H7 (cell line): ENCODE measurements around the gene ATOX1. TPM values are rescaled to one million over a fixed set of nuclear protein-coding genes. Genes with fewer than 3 reads are reported as not detected.
"Not testable (repeated sequence)": the region's sequence is repeated elsewhere in the genome, so short reads cannot be mapped to it uniquely, and the experiment has no call there.

Experiments used
- DNase-seq: peaks from one replicate; pipeline ENCODE4 v3.0.0; 2012
- H3K27me3 ChIP-seq: 2 replicates; pipeline ENCODE4 v1.6.0; 2011; ENCODE audit warnings: mild to moderate bottlenecking, low read length; ENCODE audit not compliant: control insufficient read depth, insufficient read depth
- H3K36me3 ChIP-seq: replicated peaks from 2 replicates; pipeline ENCODE4 v1.5.1; 2011; ENCODE audit warnings: low read length; ENCODE audit not compliant: control insufficient read depth, insufficient read depth
- H3K4me3 ChIP-seq: 2 replicates; pipeline ENCODE4 v1.5.1; 2011; ENCODE audit warnings: low read depth, mild to moderate bottlenecking, control low read depth, low read length, moderate library complexity; ENCODE audit not compliant: insufficient read depth
- total RNA-seq: library from RNA; depleted of rRNA; stranded (reverse); fragments of >200 nt; shearing (Covaris generic); gene quantifications from 2 replicates; pipeline ENCODE4 v1.2.3, GENCODE V29; 2014; rRNA removed

ATOX1 gene
- total RNA-seq, 1 experiment from 2014 or later: 50.9 TPM

- no peak for DNase-seq
- Histone ChIP-seq H3K27me3 (no peaks in the 10 kb centered on the region), H3K4me3 (no peak overlapping the region), H3K36me3 (no peaks in the 10 kb centered on the region)
These were observed 51.5 kb downstream of the ATOX1 start for GRCh38 chr5:151706906-151707305.

- no peaks in the 10 kb centered on the region for H3K27me3 ChIP-seq
- no peak for DNase-seq
- H3K36me3 ChIP-seq: no peaks in the 10 kb centered on the region
- no peak overlapping the region for H3K4me3 ChIP-seq
These were observed 54.7 kb downstream of the ATOX1 start for GRCh38 chr5:151703780-151704179.

GRCh38 chr5:151703227-151703626 lies 55.2 kb downstream of the ATOX1 start:
- H3K36me3 ChIP-seq: no peaks in the 10 kb centered on the region
- H3K27me3 ChIP-seq: no peaks in the 10 kb centered on the region
- DNase-seq: no peak
- no peak overlapping the region for H3K4me3 ChIP-seq

DNA sequence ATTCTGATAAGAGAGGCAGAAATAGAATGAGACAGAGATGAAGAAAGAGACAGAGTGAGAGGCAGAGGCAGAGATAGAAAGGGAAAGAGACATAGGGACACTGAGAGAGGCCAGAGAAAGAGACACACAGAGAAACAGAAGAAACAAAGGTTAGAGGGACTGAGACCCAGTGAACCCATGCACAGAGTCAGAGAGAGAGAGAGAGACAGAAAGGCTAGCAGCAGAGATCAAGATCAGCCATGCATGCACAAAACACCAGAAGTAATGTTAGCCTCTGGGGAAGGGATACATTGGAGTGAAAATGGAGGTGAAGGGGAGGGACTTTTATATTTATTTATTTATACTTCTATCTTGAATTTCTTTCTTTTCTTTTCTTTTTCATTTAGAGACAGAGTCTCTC lies 57.6 kb downstream of the ATOX1 start:
- Histone ChIP-seq H3K4me3 (no peak overlapping the region), H3K36me3 (no peaks in the 10 kb centered on the region), H3K27me3 (no peaks in the 10 kb centered on the region)
- DNase-seq: no peak

DNA sequence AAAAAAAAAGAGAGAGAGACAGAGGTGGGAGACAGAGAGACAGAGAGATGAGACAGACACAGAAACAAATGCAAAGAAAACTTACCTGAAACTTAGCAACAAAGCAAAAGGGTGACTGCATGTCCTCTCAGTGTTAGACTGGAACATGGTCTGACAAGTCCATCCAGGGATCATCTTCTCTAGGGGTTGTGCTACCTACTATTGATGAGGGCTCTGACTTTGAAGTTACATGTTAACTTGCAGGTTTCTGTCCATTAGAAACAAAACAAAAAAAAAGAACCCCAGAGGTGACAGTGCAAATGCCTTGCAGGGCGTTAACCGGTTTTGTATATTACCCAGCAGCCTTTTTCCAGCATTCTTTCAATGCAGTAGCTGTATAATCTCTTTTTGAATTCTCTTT lies 58.1 kb downstream of the ATOX1 start:
- H3K4me3 ChIP-seq: no peak overlapping the region
- DNase-seq: no peak
- H3K27me3 ChIP-seq: no peaks in the 10 kb centered on the region
- no peaks in the 10 kb centered on the region for H3K36me3 ChIP-seq

- H3K4me3 ChIP-seq: no peak overlapping the region
- DNase-seq: peak; percentile 49
- no peaks in the 10 kb centered on the region for H3K36me3 ChIP-seq
- no peaks in the 10 kb centered on the region for H3K27me3 ChIP-seq
These were observed 59.1 kb downstream of the ATOX1 start for GRCh38 chr5:151699071-151699901.

GRCh38 chr5:151698081-151698480 lies 60.4 kb downstream of the ATOX1 start:
- not testable (repeated sequence) for H3K36me3 ChIP-seq, H3K4me3 ChIP-seq, H3K27me3 ChIP-seq, DNase-seq

- no peaks in the 10 kb centered on the region for H3K36me3 ChIP-seq
- DNase-seq: peak; percentile 36
- H3K27me3 ChIP-seq: no peaks in the 10 kb centered on the region
- no peak overlapping the region for H3K4me3 ChIP-seq
These were observed 61.0 kb downstream of the ATOX1 start for GRCh38 chr5:151697452-151697851.

GRCh38 chr5:151696470-151697061 lies 61.9 kb downstream of the ATOX1 start:
- Histone ChIP-seq H3K27me3 (no peaks in the 10 kb centered on the region), H3K4me3 (peak overlapping the region; percentile 4; the same call in 1 of the 2 replicates), H3K36me3 (no peaks in the 10 kb centered on the region)
- DNase-seq: peak; percentile 69

DNA sequence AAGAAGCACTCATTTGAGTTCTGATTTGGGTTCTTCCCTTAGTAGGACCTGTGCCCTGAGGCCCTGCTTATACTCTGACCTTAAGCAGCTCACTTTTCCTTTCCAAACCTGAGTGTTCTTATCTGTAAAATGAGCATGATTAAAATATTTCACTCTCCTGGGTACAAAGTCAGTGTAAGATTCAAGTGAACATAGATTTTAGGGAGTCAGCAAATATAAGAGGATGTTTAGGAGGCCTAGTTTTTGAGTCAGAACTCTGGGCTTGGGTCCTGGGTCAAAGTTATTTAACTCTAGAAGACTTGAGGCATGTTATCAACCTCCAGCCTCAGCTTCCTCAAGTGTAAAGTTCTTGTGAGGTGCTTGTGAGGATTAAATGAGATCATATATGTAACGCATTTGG lies 63.0 kb downstream of the ATOX1 start:
- H3K27me3 ChIP-seq: no peaks in the 10 kb centered on the region
- H3K36me3 ChIP-seq: no peaks in the 10 kb centered on the region
- no peak for DNase-seq
- no peak overlapping the region for H3K4me3 ChIP-seq

DNA sequence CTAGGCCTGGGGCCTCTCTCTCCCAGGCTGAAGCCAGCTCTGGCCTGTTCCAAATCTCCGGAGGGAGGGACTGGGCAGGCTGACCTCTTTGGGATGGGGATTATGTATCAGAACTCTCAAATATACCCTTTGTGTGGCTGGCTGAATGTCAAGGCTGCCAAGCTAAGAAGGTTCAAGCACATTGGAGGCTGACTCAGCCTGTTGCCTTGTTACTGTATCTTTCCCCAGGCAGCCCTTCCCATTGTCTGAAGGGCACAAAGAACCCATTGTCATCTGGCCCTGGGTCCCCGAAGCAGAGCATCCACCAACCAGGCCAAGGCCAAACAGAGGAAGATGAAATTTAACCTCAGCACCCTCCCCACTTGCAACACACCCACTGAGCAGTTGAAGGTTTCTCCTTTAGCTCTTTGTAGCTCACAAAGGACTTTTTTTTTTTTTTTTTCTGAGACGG lies 64.4 kb downstream of the ATOX1 start:
- H3K4me3 ChIP-seq: no peak overlapping the region
- DNase-seq: no peak
- no peaks in the 10 kb centered on the region for H3K27me3 ChIP-seq
- no peaks in the 10 kb centered on the region for H3K36me3 ChIP-seq

Other genes starting within 250 kb of the ATOX1 start
- under 0.01 TPM in 2 replicates for gene FAT2, start 167.3 kb downstream of the ATOX1 start, total RNA-seq
- gene SPARC, start 71.7 kb downstream of the ATOX1 start, total RNA-seq: 419 and 483 TPM in 2 replicates
- gene G3BP1, start 13.3 kb upstream of the ATOX1 start, total RNA-seq: 170 and 204 TPM in 2 replicates
- gene GLRA1, start 166.2 kb upstream of the ATOX1 start, total RNA-seq: not detected in 2 replicates